ENCODE results near the gene CBLC. TPM values are rescaled to one million over a fixed set of nuclear protein-coding genes. Genes with fewer than 3 reads are reported as not detected.

Gene CBLC
- total RNA-seq, 1 experiment from 2014 or later = 53.6 TPM

DNA sequence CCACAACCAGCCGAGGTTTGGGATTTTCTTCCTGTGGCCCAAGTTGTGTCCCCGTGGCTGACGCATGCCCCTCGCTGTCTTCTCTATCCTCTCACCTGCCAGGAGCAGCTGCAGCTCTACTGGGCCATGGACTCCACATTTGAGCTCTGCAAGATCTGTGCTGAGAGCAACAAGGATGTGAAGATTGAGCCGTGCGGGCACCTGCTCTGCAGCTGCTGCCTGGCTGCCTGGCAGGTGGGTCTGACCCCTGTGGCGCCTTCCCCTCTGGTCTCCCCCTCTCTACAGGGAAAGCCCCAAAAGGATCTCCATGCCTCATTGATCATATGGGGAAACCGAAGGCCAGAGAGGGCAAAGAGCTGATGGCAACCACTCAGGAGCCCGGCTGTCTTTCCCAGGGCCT lies 14.6 kb downstream of the CBLC start:
- Histone ChIP-seq H4K20me1 (ENCODE audit: insufficient read depth) (peaks cover 7% of the 10 kb centered on the region; the same call in 1 of the 2 replicates), H3K9me2 (ENCODE audit: insufficient read depth) (no peaks in the 10 kb centered on the region), H3K4me3 (no peak overlapping the region), H3K4me2 (no peak overlapping the region), H3K27ac (no peak overlapping the region), H3K36me3 (ENCODE audit: low read depth) (peaks cover 40% of the 10 kb centered on the region), H3K9me3 (ENCODE audit: insufficient read depth, low read depth) (no peaks in the 10 kb centered on the region), H3K79me2 (ENCODE audit: low read depth) (no peaks in the 10 kb centered on the region), H2AFZ (no peak overlapping the region), H3K27me3 (ENCODE audit: insufficient read depth, low read depth) (no peaks in the 10 kb centered on the region), H3K4me1 (replicated peaks; ENCODE audit: insufficient read depth) (no peaks in the 10 kb centered on the region), H3F3A (ENCODE audit: insufficient read depth, low read depth) (peaks cover 34% of the 10 kb centered on the region; the same call in 1 of the 2 replicates)
- TF ChIP-seq, protein P1, sequence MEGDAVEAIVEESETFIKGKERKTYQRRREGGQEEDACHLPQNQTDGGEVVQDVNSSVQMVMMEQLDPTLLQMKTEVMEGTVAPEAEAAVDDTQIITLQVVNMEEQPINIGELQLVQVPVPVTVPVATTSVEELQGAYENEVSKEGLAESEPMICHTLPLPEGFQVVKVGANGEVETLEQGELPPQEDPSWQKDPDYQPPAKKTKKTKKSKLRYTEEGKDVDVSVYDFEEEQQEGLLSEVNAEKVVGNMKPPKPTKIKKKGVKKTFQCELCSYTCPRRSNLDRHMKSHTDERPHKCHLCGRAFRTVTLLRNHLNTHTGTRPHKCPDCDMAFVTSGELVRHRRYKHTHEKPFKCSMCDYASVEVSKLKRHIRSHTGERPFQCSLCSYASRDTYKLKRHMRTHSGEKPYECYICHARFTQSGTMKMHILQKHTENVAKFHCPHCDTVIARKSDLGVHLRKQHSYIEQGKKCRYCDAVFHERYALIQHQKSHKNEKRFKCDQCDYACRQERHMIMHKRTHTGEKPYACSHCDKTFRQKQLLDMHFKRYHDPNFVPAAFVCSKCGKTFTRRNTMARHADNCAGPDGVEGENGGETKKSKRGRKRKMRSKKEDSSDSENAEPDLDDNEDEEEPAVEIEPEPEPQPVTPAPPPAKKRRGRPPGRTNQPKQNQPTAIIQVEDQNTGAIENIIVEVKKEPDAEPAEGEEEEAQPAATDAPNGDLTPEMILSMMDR (conservative IDR thresholded peaks at IDR 0.05) = no peak
- no peak for TF ChIP-seq EZH2 (IDR thresholded peaks at IDR 0.05; ENCODE audit: low read depth)
- intact Hi-C loops (cut with micrococcal nuclease; ENCODE audit: unreplicated experiment) = no loop called here
- no TSS peak for BruUV-seq (replicated peaks)
- ChIA-PET CTCF (no interaction called here), POLR2A (ENCODE audit: unreplicated experiment) (no interaction called here)
- no peak for DNase-seq

DNA sequence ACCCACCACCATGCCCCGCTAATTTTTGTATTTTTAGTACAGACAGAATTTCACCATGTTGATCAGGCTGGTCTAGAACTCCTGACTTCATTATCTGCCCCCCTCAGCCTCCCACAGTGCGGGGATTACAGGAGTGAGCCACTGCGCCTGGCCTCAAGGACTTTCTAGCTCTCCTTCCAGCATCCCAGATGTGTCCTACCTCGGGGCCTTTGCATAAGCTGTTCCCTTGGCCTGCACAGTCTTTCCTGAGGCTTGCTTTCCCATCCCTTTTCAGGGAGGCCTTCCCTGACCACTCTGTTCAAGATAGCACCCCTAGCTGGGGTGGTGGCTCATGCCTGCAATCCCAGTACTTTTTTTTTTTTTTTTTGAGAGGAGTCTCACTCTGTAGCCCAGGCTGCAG lies 16.9 kb downstream of the CBLC start:
- Histone ChIP-seq H3F3A (ENCODE audit: insufficient read depth, low read depth) (peaks cover 55% of the 10 kb centered on the region; the same call in 1 of the 2 replicates), H3K27ac (no peak overlapping the region), H3K36me3 (ENCODE audit: low read depth) (peaks cover 36% of the 10 kb centered on the region), H3K4me2 (no peak overlapping the region), H3K27me3 (ENCODE audit: insufficient read depth, low read depth) (no peaks in the 10 kb centered on the region), H3K9me3 (ENCODE audit: insufficient read depth, low read depth) (no peaks in the 10 kb centered on the region), H3K9me2 (ENCODE audit: insufficient read depth) (no peaks in the 10 kb centered on the region), H2AFZ (no peak overlapping the region), H3K79me2 (ENCODE audit: low read depth) (no peaks in the 10 kb centered on the region), H4K20me1 (ENCODE audit: insufficient read depth) (0 out of 2 replicates have a peak, but pooled peaks cover 4% of the 10 kb centered on the region), H3K4me3 (no peak overlapping the region), H3K4me1 (replicated peaks; ENCODE audit: insufficient read depth) (no peaks in the 10 kb centered on the region)
- no TSS peak for BruUV-seq (replicated peaks)
- POLR2A ChIA-PET (ENCODE audit: unreplicated experiment) = no interaction called here
- intact Hi-C loops (cut with micrococcal nuclease; ENCODE audit: unreplicated experiment) = no loop called here
- CTCF ChIA-PET = no interaction called here
- TF ChIP-seq, protein P1 (conservative IDR thresholded peaks at IDR 0.05) = no peak
- no peak for TF ChIP-seq EZH2 (IDR thresholded peaks at IDR 0.05; ENCODE audit: low read depth)
- DNase-seq = no peak

DNA sequence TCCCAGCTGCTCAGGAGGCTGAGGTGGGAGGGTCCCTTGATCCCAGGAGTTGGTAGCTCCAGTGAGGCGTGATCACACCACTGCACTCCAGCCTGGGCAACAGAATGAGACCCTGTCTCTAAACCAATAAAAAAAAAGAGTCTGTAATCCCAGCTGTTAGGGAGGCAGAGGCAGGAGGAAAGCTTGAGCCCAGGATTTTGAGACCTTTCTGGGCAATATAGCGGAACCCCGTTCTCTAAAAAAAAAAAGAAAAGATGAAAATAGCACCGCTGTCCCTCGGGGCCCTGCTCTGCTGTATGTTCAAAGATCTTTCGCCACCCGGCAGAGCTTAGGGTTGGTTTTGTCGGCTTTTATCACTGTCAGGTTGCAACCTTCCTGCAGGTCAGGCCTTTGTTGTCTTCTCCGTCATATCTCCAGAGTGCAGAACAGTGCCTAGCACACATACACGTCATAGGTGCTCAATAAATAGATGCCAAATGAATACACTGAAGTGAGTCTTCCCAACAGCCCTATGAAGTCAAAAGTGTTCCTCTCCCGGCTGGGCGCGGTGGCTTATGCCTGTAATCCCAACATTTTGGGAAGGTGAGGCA lies 17.8 kb downstream of the CBLC start:
- intact Hi-C loops (cut with micrococcal nuclease; ENCODE audit: unreplicated experiment) = no loop called here
- no peaks in the 10 kb centered on the region for H3K9me2 ChIP-seq (ENCODE audit: insufficient read depth)
- BruUV-seq (replicated peaks) = TSS peak; percentile 9
- no peaks in the 10 kb centered on the region for H3K9me3 ChIP-seq (ENCODE audit: insufficient read depth, low read depth)
- no peak for TF ChIP-seq EZH2 (IDR thresholded peaks at IDR 0.05; ENCODE audit: low read depth)
- TF ChIP-seq, protein P1 (conservative IDR thresholded peaks at IDR 0.05) = no peak
- H3K27ac ChIP-seq = no peak overlapping the region
- H3K4me1 ChIP-seq (replicated peaks; ENCODE audit: insufficient read depth) = no peaks in the 10 kb centered on the region
- H2AFZ ChIP-seq = no peak overlapping the region
- H3K4me3 ChIP-seq = no peak overlapping the region
- CTCF ChIA-PET = interaction anchor here (0.6 kb wide), 1 partner anchor 14 kb away, joined by 5 read pairs; no protein-coding TSS in a partner anchor
- H3K36me3 ChIP-seq (ENCODE audit: low read depth) = peaks cover 29% of the 10 kb centered on the region
- POLR2A ChIA-PET (ENCODE audit: unreplicated experiment) = no interaction called here
- H3K27me3 ChIP-seq (ENCODE audit: insufficient read depth, low read depth) = no peaks in the 10 kb centered on the region
- no peak overlapping the region for H3K4me2 ChIP-seq
- H3K79me2 ChIP-seq (ENCODE audit: low read depth) = no peaks in the 10 kb centered on the region
- peaks cover 9% of the 10 kb centered on the region; the same call in 1 of the 2 replicates for H4K20me1 ChIP-seq (ENCODE audit: insufficient read depth)
- H3F3A ChIP-seq (ENCODE audit: insufficient read depth, low read depth) = peaks cover 63% of the 10 kb centered on the region; the same call in 1 of the 2 replicates
- DNase-seq = no peak

Measured in PC-9 (cell line).